Stimulated activated CD4-positive, alpha-beta T cell treated with anti-CD3 and anti-CD28 coated beads, Interleukin-1b, Interleukin-23, amount 100 ng/mL, for 48 hours (primary cell): Measurements from ENCODE around the gene IP6K1.

Source experiments
- DNase-seq: peaks from one replicate; pipeline ENCODE4 v3.0.0-alpha.2; 2020

Gene IP6K1

GRCh38 chr3:49722896-49723295, 63.4 kb downstream of the IP6K1 start:
- no peak for DNase-seq

- no peak for DNase-seq
These were observed 64.2 kb downstream of the IP6K1 start for GRCh38 chr3:49721896-49722781.

GRCh38 chr3:49721596-49721895, 64.8 kb downstream of the IP6K1 start:
- DNase-seq: no peak

- DNase-seq: no peak
These were observed 65.3 kb downstream of the IP6K1 start for GRCh38 chr3:49720855-49721595.

GRCh38 chr3:49719214-49719884, 67.0 kb downstream of the IP6K1 start, which contains the start of gene AMIGO3:
Gene AMIGO3, minus strand, starts transcription at chr3:49719684. Its CDS starts 219 bp downstream, at chr3:49719465.
- peak; percentile 90 for DNase-seq

- no peak for DNase-seq
These were observed 67.5 kb downstream of the IP6K1 start for GRCh38 chr3:49718858-49719213.

- DNase-seq: no peak
These were observed 68.1 kb downstream of the IP6K1 start for GRCh38 chr3:49717959-49718857.

- no peak for DNase-seq
These were observed 69.0 kb downstream of the IP6K1 start for GRCh38 chr3:49717211-49717958.

GRCh38 chr3:49716691-49717210, 69.6 kb downstream of the IP6K1 start:
- DNase-seq: no peak

- DNase-seq: no peak
These were observed 70.2 kb downstream of the IP6K1 start for GRCh38 chr3:49716169-49716568.

- no peak for DNase-seq
These were observed 70.7 kb downstream of the IP6K1 start for GRCh38 chr3:49715611-49716121.

- DNase-seq: no peak
These were observed 71.4 kb downstream of the IP6K1 start for GRCh38 chr3:49714728-49715550.

- no peak for DNase-seq
These were observed 72.8 kb downstream of the IP6K1 start for GRCh38 chr3:49713336-49714105.

- DNase-seq: no peak
These were observed 73.6 kb downstream of the IP6K1 start for GRCh38 chr3:49712631-49713317.

GRCh38 chr3:49712166-49712565, 74.2 kb downstream of the IP6K1 start:
- no peak for DNase-seq

- DNase-seq: no peak
These were observed 74.9 kb downstream of the IP6K1 start for GRCh38 chr3:49711489-49711888.

- no peak for DNase-seq
These were observed 76.5 kb downstream of the IP6K1 start for GRCh38 chr3:49709852-49710251.

- DNase-seq: no peak
These were observed 79.2 kb downstream of the IP6K1 start for GRCh38 chr3:49707113-49707480.

GRCh38 chr3:49706456-49707112, 79.8 kb downstream of the IP6K1 start:
- DNase-seq: no peak
